Osteoblast (primary cell): Measurements from ENCODE around the gene EMILIN2. TPM values are rescaled to one million over a fixed set of nuclear protein-coding genes. Genes with fewer than 3 reads are reported as not detected.

Experiments
- DNase-seq: peaks from one replicate; pipeline ENCODE4 v3.0.0; 2011; ENCODE audit warnings: low spot score, mixed read lengths; ENCODE audit not compliant: insufficient read length; ENCODE audit errors: missing footprints
- H2AFZ ChIP-seq: 2 replicates; pipeline ENCODE4 v1.6.0; 2011; ENCODE audit warnings: mild to moderate bottlenecking, low read length
- H3K27ac ChIP-seq: 2 replicates; pipeline ENCODE4 v1.5.1; 2011; ENCODE audit warnings: mild to moderate bottlenecking, low read depth, low read length, moderate library complexity
- H3K27me3 ChIP-seq: 2 replicates; pipeline ENCODE4 v1.6.0; 2012; ENCODE audit warnings: mild to moderate bottlenecking, control low read depth, inconsistent platforms, low read length, moderate library complexity; ENCODE audit not compliant: insufficient read depth
- H3K36me3 ChIP-seq: 2 replicates; pipeline ENCODE4 v1.5.1; 2011; ENCODE audit warnings: mild to moderate bottlenecking, low read length, control low read depth, moderate library complexity; ENCODE audit not compliant: insufficient read depth
- H3K4me1 ChIP-seq: 2 replicates; pipeline ENCODE4 v1.5.1; 2011; ENCODE audit warnings: mild to moderate bottlenecking, low read length, control low read depth, moderate library complexity; ENCODE audit not compliant: insufficient read depth
- H3K4me2 ChIP-seq: 2 replicates; pipeline ENCODE4 v1.6.0; 2011; ENCODE audit warnings: mild to moderate bottlenecking, low read length; ENCODE audit not compliant: insufficient read depth
- H3K4me3 ChIP-seq: fragments of 200-600 bp; sonication (generic); 3 replicates; pipeline ENCODE4 v1.5.1; 2012; ENCODE audit warnings: mild to moderate bottlenecking, low read length, inconsistent platforms; ENCODE audit not compliant: insufficient read depth
- H3K79me2 ChIP-seq: 2 replicates; pipeline ENCODE4 v1.6.0; 2012; ENCODE audit warnings: mild to moderate bottlenecking, low read length, control low read depth, inconsistent platforms; ENCODE audit not compliant: insufficient read depth
- H3K9me3 ChIP-seq: 2 replicates; pipeline ENCODE4 v1.5.1; 2011; ENCODE audit warnings: low read depth, low read length, control low read depth
- H4K20me1 ChIP-seq: 2 replicates; pipeline ENCODE4 v1.6.0; 2012; ENCODE audit warnings: mild to moderate bottlenecking, low read length, control low read depth; ENCODE audit not compliant: insufficient read depth
- total RNA-seq: library from RNA; depleted of rRNA; stranded (reverse); fragments of >200 nt; gene quantifications from 2 replicates; pipeline ENCODE4 v1.2.3, GENCODE V29; 2012
- TF ChIP-seq, protein P1 (sequence below): IDR thresholded peaks from 2 replicates; pipeline ENCODE4 v1.5.1; 2011; ENCODE audit warnings: mild to moderate bottlenecking, low read depth, low read length, moderate library complexity; ENCODE audit errors: extremely low read depth

The EMILIN2 gene
- total RNA-seq, 1 donor = 4.3 TPM

DNA sequence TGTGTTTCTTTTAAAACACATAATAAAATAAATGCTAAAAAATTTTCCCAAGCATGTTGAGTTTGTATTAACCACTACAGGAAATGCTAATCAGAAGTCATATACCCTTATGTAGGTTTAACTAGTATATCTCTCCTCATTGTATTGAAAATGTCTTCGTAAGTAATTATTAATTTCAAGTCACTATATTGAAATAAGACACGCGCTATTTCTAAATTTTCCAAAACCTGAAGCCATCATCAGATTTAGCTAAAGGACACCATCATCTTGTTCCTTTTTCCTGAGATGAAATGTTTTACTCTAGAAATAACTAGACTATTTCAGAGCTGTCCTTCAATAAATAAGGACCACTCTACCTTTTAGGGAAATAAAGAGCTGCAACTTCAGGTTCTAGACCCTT lies 87.2 kb downstream of the EMILIN2 start:
- DNase-seq = no peak
- Histone ChIP-seq H3K4me3 (no peak overlapping the region), H3K9me3 (no peaks in the 10 kb centered on the region), H3K4me2 (no peak overlapping the region), H3K4me1 (peaks cover 25% of the 10 kb centered on the region), H4K20me1 (no peaks in the 10 kb centered on the region), H3K79me2 (no peaks in the 10 kb centered on the region), H3K27me3 (no peaks in the 10 kb centered on the region), H2AFZ (no peak overlapping the region), H3K27ac (no peak overlapping the region), H3K36me3 (peaks cover 57% of the 10 kb centered on the region)
- TF ChIP-seq, protein P1, sequence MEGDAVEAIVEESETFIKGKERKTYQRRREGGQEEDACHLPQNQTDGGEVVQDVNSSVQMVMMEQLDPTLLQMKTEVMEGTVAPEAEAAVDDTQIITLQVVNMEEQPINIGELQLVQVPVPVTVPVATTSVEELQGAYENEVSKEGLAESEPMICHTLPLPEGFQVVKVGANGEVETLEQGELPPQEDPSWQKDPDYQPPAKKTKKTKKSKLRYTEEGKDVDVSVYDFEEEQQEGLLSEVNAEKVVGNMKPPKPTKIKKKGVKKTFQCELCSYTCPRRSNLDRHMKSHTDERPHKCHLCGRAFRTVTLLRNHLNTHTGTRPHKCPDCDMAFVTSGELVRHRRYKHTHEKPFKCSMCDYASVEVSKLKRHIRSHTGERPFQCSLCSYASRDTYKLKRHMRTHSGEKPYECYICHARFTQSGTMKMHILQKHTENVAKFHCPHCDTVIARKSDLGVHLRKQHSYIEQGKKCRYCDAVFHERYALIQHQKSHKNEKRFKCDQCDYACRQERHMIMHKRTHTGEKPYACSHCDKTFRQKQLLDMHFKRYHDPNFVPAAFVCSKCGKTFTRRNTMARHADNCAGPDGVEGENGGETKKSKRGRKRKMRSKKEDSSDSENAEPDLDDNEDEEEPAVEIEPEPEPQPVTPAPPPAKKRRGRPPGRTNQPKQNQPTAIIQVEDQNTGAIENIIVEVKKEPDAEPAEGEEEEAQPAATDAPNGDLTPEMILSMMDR = no peak

DNA sequence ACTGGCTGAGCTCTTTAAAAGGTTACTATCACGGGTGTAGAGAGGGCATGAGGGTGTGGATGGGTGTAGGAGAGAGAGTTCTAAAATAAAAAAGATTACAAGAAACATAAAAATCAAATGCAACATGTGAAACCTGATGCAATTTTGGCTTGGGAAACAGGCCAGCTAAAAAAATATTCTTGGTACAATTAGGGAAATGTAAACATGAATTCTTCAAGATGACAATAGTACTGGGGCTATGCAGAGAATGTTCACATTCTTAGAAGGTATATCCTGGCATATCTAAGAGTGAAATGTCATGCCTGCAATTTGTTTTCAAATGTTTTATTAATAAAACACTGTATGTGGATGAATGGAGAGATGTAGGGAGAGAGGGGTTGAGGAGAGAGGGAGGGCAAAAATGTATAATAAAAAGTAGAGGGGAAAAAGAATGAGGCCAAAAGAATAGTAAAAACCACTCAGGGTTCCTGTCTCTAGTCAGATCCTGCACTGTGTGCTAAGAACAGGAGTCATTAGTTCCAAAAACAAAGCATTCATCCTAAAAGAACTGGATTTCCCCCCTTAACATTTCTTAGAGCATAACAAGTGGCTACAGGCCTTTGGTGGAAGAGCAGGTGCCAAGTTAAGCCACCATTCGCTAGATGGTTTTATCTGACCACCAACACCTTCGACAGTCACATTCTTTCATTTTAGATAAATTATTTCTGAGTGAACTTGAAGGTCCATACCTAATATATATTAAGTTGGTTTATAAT lies 88.8 kb downstream of the EMILIN2 start:
- Histone ChIP-seq H3K79me2 (no peaks in the 10 kb centered on the region), H3K9me3 (no peaks in the 10 kb centered on the region), H4K20me1 (no peaks in the 10 kb centered on the region), H3K27ac (peak overlapping the region; percentile 9), H2AFZ (no peak overlapping the region), H3K4me3 (no peak overlapping the region), H3K4me1 (peaks cover 25% of the 10 kb centered on the region), H3K36me3 (peaks cover 52% of the 10 kb centered on the region), H3K27me3 (no peaks in the 10 kb centered on the region), H3K4me2 (no peak overlapping the region)
- no peak for DNase-seq
- TF ChIP-seq, protein P1 = no peak

DNA sequence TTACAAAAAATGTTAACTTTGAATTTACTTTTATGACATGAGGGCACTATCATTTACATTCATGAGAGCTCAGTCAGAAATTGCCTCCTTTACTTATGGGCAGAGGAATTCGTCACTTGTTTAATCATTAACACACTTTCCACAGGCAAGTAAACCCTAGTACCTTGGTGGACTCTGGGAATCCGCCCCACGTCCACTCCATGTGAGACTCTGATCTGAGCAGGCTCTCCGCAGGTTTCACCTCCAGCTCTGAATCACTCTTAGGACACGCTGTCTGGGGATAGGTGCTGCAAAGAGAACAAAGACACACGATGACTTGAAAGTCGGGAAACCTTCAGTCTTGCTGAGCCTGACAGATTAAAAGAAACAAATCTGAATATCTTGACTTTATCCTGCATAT lies 92.5 kb downstream of the EMILIN2 start:
- Histone ChIP-seq H2AFZ (no peak overlapping the region), H3K4me2 (no peak overlapping the region), H3K27me3 (no peaks in the 10 kb centered on the region), H4K20me1 (no peaks in the 10 kb centered on the region), H3K9me3 (no peaks in the 10 kb centered on the region), H3K79me2 (peaks cover 8% of the 10 kb centered on the region), H3K36me3 (peaks cover 40% of the 10 kb centered on the region), H3K27ac (no peak overlapping the region), H3K4me1 (peaks cover 8% of the 10 kb centered on the region), H3K4me3 (no peak overlapping the region)
- no peak for DNase-seq
- TF ChIP-seq, protein P1 = no peak

DNA sequence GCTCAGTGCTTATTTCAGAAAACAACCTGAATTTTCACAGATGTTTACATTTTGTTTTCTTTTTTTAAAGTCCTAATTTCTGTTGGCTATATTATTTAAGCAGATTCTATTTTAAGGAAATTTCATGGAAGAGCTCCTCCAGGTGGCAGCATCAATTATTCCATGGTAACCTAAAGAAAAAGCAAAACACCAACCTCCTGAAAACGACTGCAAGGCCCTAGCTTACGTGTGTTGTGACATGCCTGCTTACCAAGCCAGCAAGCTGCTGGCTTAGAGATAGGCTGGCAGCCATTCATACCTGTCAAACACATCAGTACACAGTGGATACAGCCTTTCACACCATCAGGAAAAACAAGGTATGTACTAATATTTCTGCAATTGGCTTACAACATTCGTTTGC lies 101.2 kb downstream of the EMILIN2 start:
- Histone ChIP-seq H2AFZ (peak overlapping the region; percentile 4), H3K27ac (peak overlapping the region; percentile 31), H3K36me3 (peaks cover 45% of the 10 kb centered on the region), H4K20me1 (no peaks in the 10 kb centered on the region), H3K27me3 (no peaks in the 10 kb centered on the region), H3K4me2 (no peak overlapping the region), H3K9me3 (no peaks in the 10 kb centered on the region), H3K79me2 (peaks cover 18% of the 10 kb centered on the region), H3K4me1 (no peaks in the 10 kb centered on the region), H3K4me3 (no peak overlapping the region)
- TF ChIP-seq, protein P1 = peak; percentile 45
- no peak for DNase-seq
